ENCODE data around the gene NUFIP1.
"Not testable (repeated sequence)": the region's sequence is repeated elsewhere in the genome, so short reads cannot be mapped to it uniquely, and the experiment has no call there.

DNA sequence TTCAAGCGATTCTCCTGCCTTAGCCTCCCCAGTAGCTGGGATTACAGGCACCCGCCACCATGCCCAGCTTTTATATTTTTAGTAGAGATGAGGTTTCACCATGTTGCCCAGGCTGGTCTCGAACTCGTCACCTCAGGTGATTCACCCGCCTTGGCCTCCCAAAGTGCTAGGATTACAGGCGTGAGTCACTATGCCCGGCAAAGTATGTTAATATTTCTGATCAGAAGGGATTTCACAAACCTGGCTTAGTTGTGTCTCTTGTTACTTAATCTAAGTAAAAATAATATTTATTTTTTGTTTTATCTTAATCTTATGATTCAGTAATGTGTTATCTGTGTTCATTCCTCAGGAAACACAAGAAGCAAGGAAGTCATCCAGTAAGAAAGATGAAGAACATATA, 30.7 kb upstream of the NUFIP1 start:
- TF ChIP-seq, protein P1, sequence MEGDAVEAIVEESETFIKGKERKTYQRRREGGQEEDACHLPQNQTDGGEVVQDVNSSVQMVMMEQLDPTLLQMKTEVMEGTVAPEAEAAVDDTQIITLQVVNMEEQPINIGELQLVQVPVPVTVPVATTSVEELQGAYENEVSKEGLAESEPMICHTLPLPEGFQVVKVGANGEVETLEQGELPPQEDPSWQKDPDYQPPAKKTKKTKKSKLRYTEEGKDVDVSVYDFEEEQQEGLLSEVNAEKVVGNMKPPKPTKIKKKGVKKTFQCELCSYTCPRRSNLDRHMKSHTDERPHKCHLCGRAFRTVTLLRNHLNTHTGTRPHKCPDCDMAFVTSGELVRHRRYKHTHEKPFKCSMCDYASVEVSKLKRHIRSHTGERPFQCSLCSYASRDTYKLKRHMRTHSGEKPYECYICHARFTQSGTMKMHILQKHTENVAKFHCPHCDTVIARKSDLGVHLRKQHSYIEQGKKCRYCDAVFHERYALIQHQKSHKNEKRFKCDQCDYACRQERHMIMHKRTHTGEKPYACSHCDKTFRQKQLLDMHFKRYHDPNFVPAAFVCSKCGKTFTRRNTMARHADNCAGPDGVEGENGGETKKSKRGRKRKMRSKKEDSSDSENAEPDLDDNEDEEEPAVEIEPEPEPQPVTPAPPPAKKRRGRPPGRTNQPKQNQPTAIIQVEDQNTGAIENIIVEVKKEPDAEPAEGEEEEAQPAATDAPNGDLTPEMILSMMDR (IDR thresholded peaks at IDR 0.05; ENCODE audit: low read depth, low read length, missing input control): not testable (repeated sequence)
- not testable (repeated sequence) for TF ChIP-seq TAF1 (conservative IDR thresholded peaks at IDR 0.05); RAD21 (IDR thresholded peaks at IDR 0.05); RXRA (IDR thresholded peaks at IDR 0.05)
- TF ChIP-seq, protein P2, sequence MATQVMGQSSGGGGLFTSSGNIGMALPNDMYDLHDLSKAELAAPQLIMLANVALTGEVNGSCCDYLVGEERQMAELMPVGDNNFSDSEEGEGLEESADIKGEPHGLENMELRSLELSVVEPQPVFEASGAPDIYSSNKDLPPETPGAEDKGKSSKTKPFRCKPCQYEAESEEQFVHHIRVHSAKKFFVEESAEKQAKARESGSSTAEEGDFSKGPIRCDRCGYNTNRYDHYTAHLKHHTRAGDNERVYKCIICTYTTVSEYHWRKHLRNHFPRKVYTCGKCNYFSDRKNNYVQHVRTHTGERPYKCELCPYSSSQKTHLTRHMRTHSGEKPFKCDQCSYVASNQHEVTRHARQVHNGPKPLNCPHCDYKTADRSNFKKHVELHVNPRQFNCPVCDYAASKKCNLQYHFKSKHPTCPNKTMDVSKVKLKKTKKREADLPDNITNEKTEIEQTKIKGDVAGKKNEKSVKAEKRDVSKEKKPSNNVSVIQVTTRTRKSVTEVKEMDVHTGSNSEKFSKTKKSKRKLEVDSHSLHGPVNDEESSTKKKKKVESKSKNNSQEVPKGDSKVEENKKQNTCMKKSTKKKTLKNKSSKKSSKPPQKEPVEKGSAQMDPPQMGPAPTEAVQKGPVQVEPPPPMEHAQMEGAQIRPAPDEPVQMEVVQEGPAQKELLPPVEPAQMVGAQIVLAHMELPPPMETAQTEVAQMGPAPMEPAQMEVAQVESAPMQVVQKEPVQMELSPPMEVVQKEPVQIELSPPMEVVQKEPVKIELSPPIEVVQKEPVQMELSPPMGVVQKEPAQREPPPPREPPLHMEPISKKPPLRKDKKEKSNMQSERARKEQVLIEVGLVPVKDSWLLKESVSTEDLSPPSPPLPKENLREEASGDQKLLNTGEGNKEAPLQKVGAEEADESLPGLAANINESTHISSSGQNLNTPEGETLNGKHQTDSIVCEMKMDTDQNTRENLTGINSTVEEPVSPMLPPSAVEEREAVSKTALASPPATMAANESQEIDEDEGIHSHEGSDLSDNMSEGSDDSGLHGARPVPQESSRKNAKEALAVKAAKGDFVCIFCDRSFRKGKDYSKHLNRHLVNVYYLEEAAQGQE (IDR thresholded peaks at IDR 0.05): not testable (repeated sequence)
